ENCODE results near the gene SLC27A1. TPM values are rescaled to one million over a fixed set of nuclear protein-coding genes. Genes with fewer than 3 reads are reported as not detected.

The SLC27A1 gene
- total and polyA plus RNA-seq, 7 experiments from 2014 or later = 3.1 to 15.1 (median 10.5) TPM

DNA sequence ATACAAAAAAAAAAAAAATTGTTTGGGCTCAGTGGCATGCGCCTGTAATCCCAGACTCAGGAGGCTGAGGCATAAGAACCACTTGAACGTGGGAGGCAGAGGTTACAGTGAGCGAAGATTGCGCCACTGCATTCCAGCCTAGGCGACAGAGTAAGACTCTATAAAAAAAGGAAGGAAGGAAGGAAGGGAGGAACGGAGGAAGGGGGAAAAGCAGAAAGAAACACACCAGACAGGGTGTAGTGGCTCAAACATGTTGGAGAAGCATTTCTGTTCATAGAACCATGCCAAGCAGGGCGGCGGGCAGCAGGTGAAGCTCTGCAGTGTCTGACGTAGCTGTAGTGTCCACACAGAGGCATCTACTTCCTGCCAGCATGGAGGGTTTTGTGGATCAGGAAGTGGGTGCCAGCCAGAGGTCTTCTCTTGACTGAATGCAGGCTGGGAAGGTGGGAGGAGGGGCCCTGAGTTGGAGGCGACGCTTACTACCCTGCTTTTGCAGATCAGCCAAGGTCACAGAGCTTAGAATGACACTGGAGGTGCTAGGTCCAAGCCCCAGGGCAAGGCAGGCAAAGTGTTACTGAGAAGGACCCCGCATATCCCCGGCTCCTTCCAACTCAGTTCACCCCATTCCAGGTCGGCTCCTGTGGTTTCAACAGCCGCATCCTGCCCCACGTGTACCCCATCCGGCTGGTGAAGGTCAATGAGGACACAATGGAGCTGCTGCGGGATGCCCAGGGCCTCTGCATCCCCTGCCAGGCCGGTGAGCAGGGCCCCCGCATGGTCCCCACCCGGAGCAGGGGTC lies 29.5 kb downstream of the SLC27A1 start:
- Histone ChIP-seq H3K27ac (ENCODE audit: low read depth, low read length) (no peak overlapping the region), H3K4me1 (ENCODE audit: control insufficient read depth in 2 of 2, insufficient read depth in 2 of 2, low read length in 2 of 2) (peaks cover 8 to 15% of the 10 kb centered on the region in 2 donors), H3K27me3 (ENCODE audit: control insufficient read depth in 2 of 2, insufficient read depth in 2 of 2, low read length in 2 of 2) (no peaks in the 10 kb centered on the region), H3K4me3 (ENCODE audit: low read length) (no peak overlapping the region), H3K36me3 (ENCODE audit: control insufficient read depth in 2 of 3, insufficient read depth in 3 of 3, low read length in 3 of 3) (peaks cover 0 to 8% (median 0%) of the 10 kb centered on the region in 3 experiments), H3K9me3 (ENCODE audit: control insufficient read depth in 2 of 3, low read length in 3 of 3) (no peaks in the 10 kb centered on the region)
- DNase-seq (no peak), ATAC-seq (no peak)
- H3K9me3 Mint-ChIP-seq = no peaks in the 10 kb centered on the region
- ChIA-PET POLR2A (no interaction called here), CTCF (interaction anchor here (1.1 to 1.2 kb wide), 2 partner anchors 14 to 30 kb away, joined by 3 read pairs; no protein-coding TSS in a partner anchor)
- peaks cover 13 to 31% (median 27%) of the 10 kb centered on the region in 7 donors for H3K4me1 Mint-ChIP-seq
- H3K27ac Mint-ChIP-seq = peak overlapping the region in 6 of 9 donors; percentile 34 to 77 (median 70)
- no peak overlapping the region for H3K4me3 Mint-ChIP-seq
- no peaks in the 10 kb centered on the region for H3K27me3 Mint-ChIP-seq
- H3K36me3 Mint-ChIP-seq = peaks cover 0 to 5% (median 0%) of the 10 kb centered on the region in 5 donors
- intact Hi-C loops (cut with micrococcal nuclease) = loop anchor here in 1 of 2 donors (5.0 kb wide), 1 partner anchor 57 kb away; the partner anchor contains the start of gene COLGALT1

GRCh38 chr19:17500447-17501198 lies 30.3 kb downstream of the SLC27A1 start:
- DNase-seq = no peak
- Mint-ChIP-seq H3K36me3 (peaks cover 0 to 5% (median 0%) of the 10 kb centered on the region in 5 donors), H3K4me1 (peaks cover 13 to 30% (median 27%) of the 10 kb centered on the region in 7 donors), H3K9me3 (no peaks in the 10 kb centered on the region), H3K27me3 (no peaks in the 10 kb centered on the region), H3K27ac (peak overlapping the region in 1 of 9 donors; percentile 53), H3K4me3 (no peak overlapping the region)
- ATAC-seq = no peak
- ChIA-PET POLR2A (no interaction called here), CTCF (interaction anchor here (1.1 kb wide), 1 partner anchor 13 kb away, joined by 3 read pairs; no protein-coding TSS in a partner anchor)
- Histone ChIP-seq H3K4me3 (ENCODE audit: low read length) (no peak overlapping the region), H3K27ac (ENCODE audit: low read depth, low read length) (no peak overlapping the region), H3K9me3 (ENCODE audit: control insufficient read depth in 2 of 3, low read length in 3 of 3) (no peaks in the 10 kb centered on the region), H3K4me1 (ENCODE audit: control insufficient read depth in 2 of 2, insufficient read depth in 2 of 2, low read length in 2 of 2) (peaks cover 8 to 15% of the 10 kb centered on the region in 2 donors), H3K36me3 (ENCODE audit: control insufficient read depth in 2 of 3, insufficient read depth in 3 of 3, low read length in 3 of 3) (peaks cover 0 to 14% (median 0%) of the 10 kb centered on the region in 3 experiments), H3K27me3 (ENCODE audit: control insufficient read depth in 2 of 2, insufficient read depth in 2 of 2, low read length in 2 of 2) (no peaks in the 10 kb centered on the region)
- intact Hi-C loops (cut with micrococcal nuclease) = no loop called here

DNA sequence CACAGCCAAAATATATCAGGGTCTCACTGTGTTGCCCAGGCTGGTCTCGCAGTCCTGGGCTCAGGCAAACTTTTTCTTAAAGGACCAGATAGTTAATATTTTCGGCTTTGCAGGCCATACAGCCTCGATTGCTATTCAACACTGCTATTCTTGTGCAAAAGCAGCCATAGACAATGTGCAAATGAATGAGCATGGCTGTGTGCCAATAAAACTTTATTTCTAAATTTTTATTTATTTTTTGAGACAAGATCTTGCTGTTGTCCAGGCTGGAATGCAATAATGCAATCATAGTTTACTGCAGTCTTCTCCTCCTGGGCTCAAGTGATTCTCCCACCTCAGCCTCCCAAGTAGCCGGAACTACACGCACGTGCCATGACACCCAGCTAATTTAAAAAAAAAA lies 32.9 kb downstream of the SLC27A1 start:
- peaks cover 13 to 22% (median 21%) of the 10 kb centered on the region in 7 donors for H3K4me1 Mint-ChIP-seq
- CTCF ChIA-PET = interaction anchor here (0.5 kb wide), 1 partner anchor 185 kb away, joined by 7 read pairs; no protein-coding TSS in a partner anchor
- no peaks in the 10 kb centered on the region for H3K27me3 Mint-ChIP-seq
- POLR2A ChIA-PET = no interaction called here
- no peak overlapping the region for H3K27ac Mint-ChIP-seq
- H3K9me3 ChIP-seq (ENCODE audit: control insufficient read depth in 2 of 3, low read length in 3 of 3) = no peaks in the 10 kb centered on the region
- H3K4me3 Mint-ChIP-seq = no peak overlapping the region
- H3K36me3 Mint-ChIP-seq = peaks cover 0 to 7% (median 5%) of the 10 kb centered on the region in 5 donors
- peaks cover 0 to 7% of the 10 kb centered on the region in 2 donors for H3K4me1 ChIP-seq (ENCODE audit: control insufficient read depth in 2 of 2, insufficient read depth in 2 of 2, low read length in 2 of 2)
- H3K36me3 ChIP-seq (ENCODE audit: control insufficient read depth in 2 of 3, insufficient read depth in 3 of 3, low read length in 3 of 3) = peaks cover 0 to 22% (median 0%) of the 10 kb centered on the region in 3 experiments
- H3K27ac ChIP-seq (ENCODE audit: low read depth, low read length) = no peak overlapping the region
- DNase-seq (no peak), ATAC-seq (no peak)
- H3K27me3 ChIP-seq (ENCODE audit: control insufficient read depth in 2 of 2, insufficient read depth in 2 of 2, low read length in 2 of 2) = no peaks in the 10 kb centered on the region
- H3K4me3 ChIP-seq (ENCODE audit: low read length) = no peak overlapping the region
- intact Hi-C loops (cut with micrococcal nuclease) = no loop called here
- H3K9me3 Mint-ChIP-seq = no peaks in the 10 kb centered on the region

DNA sequence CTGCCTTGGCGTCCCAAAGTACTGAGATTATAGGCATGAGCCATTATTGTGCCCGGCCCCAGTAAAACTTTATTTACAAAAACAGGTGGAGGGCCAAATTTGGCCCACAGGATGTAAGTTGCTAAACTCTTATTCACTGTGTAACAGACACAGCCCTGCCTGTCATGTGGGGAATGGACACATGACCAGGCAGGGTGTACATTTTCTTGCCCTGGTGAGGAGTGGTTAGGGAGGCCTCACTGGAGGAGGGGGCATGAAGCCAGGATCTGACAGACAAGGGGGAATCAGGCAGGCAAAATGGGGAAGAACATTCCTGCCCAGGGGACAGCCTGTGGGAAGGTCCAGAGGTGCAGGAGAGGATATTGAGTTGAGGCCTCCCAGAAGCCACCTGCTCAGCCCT lies 33.7 kb downstream of the SLC27A1 start:
- Histone ChIP-seq H3K36me3 (ENCODE audit: control insufficient read depth in 2 of 3, insufficient read depth in 3 of 3, low read length in 3 of 3) (peaks cover 0 to 22% (median 0%) of the 10 kb centered on the region in 3 experiments), H3K9me3 (ENCODE audit: control insufficient read depth in 2 of 3, low read length in 3 of 3) (no peaks in the 10 kb centered on the region), H3K27ac (ENCODE audit: low read depth, low read length) (no peak overlapping the region), H3K4me1 (ENCODE audit: control insufficient read depth in 2 of 2, insufficient read depth in 2 of 2, low read length in 2 of 2) (peaks cover 0 to 7% of the 10 kb centered on the region in 2 donors), H3K4me3 (ENCODE audit: low read length) (no peak overlapping the region), H3K27me3 (ENCODE audit: control insufficient read depth in 2 of 2, insufficient read depth in 2 of 2, low read length in 2 of 2) (no peaks in the 10 kb centered on the region)
- ATAC-seq = no peak
- DNase-seq = no peak
- no peaks in the 10 kb centered on the region for H3K27me3 Mint-ChIP-seq
- H3K36me3 Mint-ChIP-seq = peaks cover 0 to 8% (median 5%) of the 10 kb centered on the region in 5 donors
- ChIA-PET POLR2A (interaction anchor here (0.6 kb wide), 1 partner anchor 8 kb away, joined by 4 read pairs; no protein-coding TSS in a partner anchor), CTCF (no interaction called here)
- peaks cover 6 to 21% (median 16%) of the 10 kb centered on the region in 7 donors for H3K4me1 Mint-ChIP-seq
- peak overlapping the region in 3 of 9 donors; percentile 36 to 58 (median 56) for H3K27ac Mint-ChIP-seq
- H3K9me3 Mint-ChIP-seq = no peaks in the 10 kb centered on the region
- H3K4me3 Mint-ChIP-seq = no peak overlapping the region
- intact Hi-C loops (cut with micrococcal nuclease) = no loop called here

DNA sequence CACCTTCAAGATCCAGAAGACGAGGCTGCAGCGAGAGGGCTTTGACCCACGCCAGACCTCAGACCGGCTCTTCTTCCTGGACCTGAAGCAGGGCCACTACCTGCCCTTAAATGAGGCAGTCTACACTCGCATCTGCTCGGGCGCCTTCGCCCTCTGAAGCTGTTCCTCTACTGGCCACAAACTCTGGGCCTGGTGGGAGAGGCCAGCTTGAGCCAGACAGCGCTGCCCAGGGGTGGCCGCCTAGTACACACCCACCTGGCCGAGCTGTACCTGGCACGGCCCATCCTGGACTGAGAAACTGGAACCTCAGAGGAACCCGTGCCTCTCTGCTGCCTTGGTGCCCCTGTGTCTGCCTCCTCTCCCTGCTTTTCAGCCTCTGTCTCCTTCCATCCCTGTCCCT lies 34.1 kb downstream of the SLC27A1 start:
- Histone ChIP-seq H3K4me1 (ENCODE audit: control insufficient read depth in 2 of 2, insufficient read depth in 2 of 2, low read length in 2 of 2) (peaks cover 0 to 7% of the 10 kb centered on the region in 2 donors), H3K4me3 (ENCODE audit: low read length) (no peak overlapping the region), H3K9me3 (ENCODE audit: control insufficient read depth in 2 of 3, low read length in 3 of 3) (no peaks in the 10 kb centered on the region), H3K27me3 (ENCODE audit: control insufficient read depth in 2 of 2, insufficient read depth in 2 of 2, low read length in 2 of 2) (no peaks in the 10 kb centered on the region), H3K36me3 (ENCODE audit: control insufficient read depth in 2 of 3, insufficient read depth in 3 of 3, low read length in 3 of 3) (peaks cover 0 to 22% (median 0%) of the 10 kb centered on the region in 3 experiments), H3K27ac (ENCODE audit: low read depth, low read length) (no peak overlapping the region)
- ChIA-PET CTCF (no interaction called here), POLR2A (interaction anchor here (0.6 to 1.1 kb wide), 3 partner anchors 9 to 25 kb away, joined by 3 to 4 read pairs (median 4); no protein-coding TSS in a partner anchor)
- ATAC-seq = no peak
- Mint-ChIP-seq H3K9me3 (no peaks in the 10 kb centered on the region), H3K36me3 (peaks cover 0 to 8% (median 5%) of the 10 kb centered on the region in 5 donors), H3K27ac (peak overlapping the region in 4 of 9 donors; percentile 36 to 58 (median 47)), H3K4me3 (no peak overlapping the region), H3K27me3 (no peaks in the 10 kb centered on the region), H3K4me1 (peaks cover 6 to 23% (median 15%) of the 10 kb centered on the region in 7 donors)
- DNase-seq = no peak
- intact Hi-C loops (cut with micrococcal nuclease) = no loop called here

GRCh38 chr19:17505223-17505622 lies 34.9 kb downstream of the SLC27A1 start:
- CTCF ChIA-PET = no interaction called here
- Histone ChIP-seq H3K4me1 (ENCODE audit: control insufficient read depth in 2 of 2, insufficient read depth in 2 of 2, low read length in 2 of 2) (peaks cover 0 to 8% of the 10 kb centered on the region in 2 donors), H3K4me3 (ENCODE audit: low read length) (no peak overlapping the region), H3K27me3 (ENCODE audit: control insufficient read depth in 2 of 2, insufficient read depth in 2 of 2, low read length in 2 of 2) (no peaks in the 10 kb centered on the region), H3K36me3 (ENCODE audit: control insufficient read depth in 2 of 3, insufficient read depth in 3 of 3, low read length in 3 of 3) (peaks cover 0 to 20% (median 0%) of the 10 kb centered on the region in 3 experiments), H3K9me3 (ENCODE audit: control insufficient read depth in 2 of 3, low read length in 3 of 3) (no peaks in the 10 kb centered on the region), H3K27ac (ENCODE audit: low read depth, low read length) (no peak overlapping the region)
- H3K27ac Mint-ChIP-seq = peak overlapping the region in 1 of 9 donors; percentile 51
- no peaks in the 10 kb centered on the region for H3K9me3 Mint-ChIP-seq
- DNase-seq (no peak), ATAC-seq (no peak)
- intact Hi-C loops (cut with micrococcal nuclease) = no loop called here
- POLR2A ChIA-PET = interaction anchor here (0.6 to 1.1 kb wide), 2 partner anchors 16 to 24 kb away, joined by 3 to 4 read pairs; no protein-coding TSS in a partner anchor
- peaks cover 7 to 23% (median 14%) of the 10 kb centered on the region in 7 donors for H3K4me1 Mint-ChIP-seq
- no peak overlapping the region for H3K4me3 Mint-ChIP-seq
- no peaks in the 10 kb centered on the region for H3K27me3 Mint-ChIP-seq
- H3K36me3 Mint-ChIP-seq = peaks cover 0 to 11% (median 5%) of the 10 kb centered on the region in 5 donors

Data from naive thymus-derived CD4-positive, alpha-beta T cell (primary cell).